ENCODE results near the gene HOXC9.
"Not testable (repeated sequence)": the region's sequence is repeated elsewhere in the genome, so short reads cannot be mapped to it uniquely, and the experiment has no call there.

Gene HOXC9

GRCh38 chr12:54037360-54038283 lies 37.7 kb downstream of the HOXC9 start:
- no peak for DNase-seq (ENCODE audit: extremely low read depth in 1 of 2, low read depth in 1 of 2)

GRCh38 chr12:54038284-54038870 lies 38.4 kb downstream of the HOXC9 start:
- no peak for DNase-seq (ENCODE audit: extremely low read depth in 1 of 2, low read depth in 1 of 2)

- no peak for DNase-seq (ENCODE audit: extremely low read depth in 1 of 2, low read depth in 1 of 2)
Measured at GRCh38 chr12:54038871-54039414, 39.0 kb downstream of the HOXC9 start.

GRCh38 chr12:54039417-54040147 lies 39.6 kb downstream of the HOXC9 start:
- no peak for DNase-seq (ENCODE audit: extremely low read depth in 1 of 2, low read depth in 1 of 2)

- DNase-seq (ENCODE audit: extremely low read depth in 1 of 2, low read depth in 1 of 2) = no peak
Measured at GRCh38 chr12:54040148-54040494, 40.2 kb downstream of the HOXC9 start.

GRCh38 chr12:54040648-54041047 lies 40.7 kb downstream of the HOXC9 start:
- DNase-seq (ENCODE audit: extremely low read depth in 1 of 2, low read depth in 1 of 2) = no peak

GRCh38 chr12:54041097-54041690 lies 41.2 kb downstream of the HOXC9 start:
- DNase-seq (ENCODE audit: extremely low read depth in 1 of 2, low read depth in 1 of 2) = no peak

GRCh38 chr12:54042033-54042432 lies 42.1 kb downstream of the HOXC9 start:
- not testable (repeated sequence) for DNase-seq (ENCODE audit: extremely low read depth in 1 of 2, low read depth in 1 of 2)

- DNase-seq (ENCODE audit: extremely low read depth in 1 of 2, low read depth in 1 of 2) = no peak
Measured at GRCh38 chr12:54042970-54043853, 43.3 kb downstream of the HOXC9 start.

- no peak for DNase-seq (ENCODE audit: extremely low read depth in 1 of 2, low read depth in 1 of 2)
Measured at GRCh38 chr12:54044425-54045103, 44.6 kb downstream of the HOXC9 start.

GRCh38 chr12:54045401-54045800 lies 45.4 kb downstream of the HOXC9 start:
- DNase-seq (ENCODE audit: extremely low read depth in 1 of 2, low read depth in 1 of 2) = no peak

- DNase-seq (ENCODE audit: extremely low read depth in 1 of 2, low read depth in 1 of 2) = no peak
Measured at GRCh38 chr12:54045868-54046521, 46.0 kb downstream of the HOXC9 start.

GRCh38 chr12:54046809-54047159 lies 46.8 kb downstream of the HOXC9 start:
- no peak for DNase-seq (ENCODE audit: extremely low read depth in 1 of 2, low read depth in 1 of 2)

GRCh38 chr12:54047160-54047963 lies 47.4 kb downstream of the HOXC9 start:
- no peak for DNase-seq (ENCODE audit: extremely low read depth in 1 of 2, low read depth in 1 of 2)

GRCh38 chr12:54047964-54048303 lies 48.0 kb downstream of the HOXC9 start:
- DNase-seq (ENCODE audit: extremely low read depth in 1 of 2, low read depth in 1 of 2) = no peak

GRCh38 chr12:54048406-54049093 lies 48.6 kb downstream of the HOXC9 start:
- DNase-seq (ENCODE audit: extremely low read depth in 1 of 2, low read depth in 1 of 2) = no peak

- DNase-seq (ENCODE audit: extremely low read depth in 1 of 2, low read depth in 1 of 2) = no peak
Measured at GRCh38 chr12:54049108-54049507, 49.1 kb downstream of the HOXC9 start.

GRCh38 chr12:54050482-54050810 lies 50.5 kb downstream of the HOXC9 start:
- no peak for DNase-seq (ENCODE audit: extremely low read depth in 1 of 2, low read depth in 1 of 2)
